WTC11 (cell line): Measurements from ENCODE around the gene SLC35F5. TPM values are rescaled to one million over a fixed set of nuclear protein-coding genes. Genes with fewer than 3 reads are reported as not detected.

ENCODE experiments used
- ATAC-seq: fragments of 200-7000 bp; cut with Tn5 transposase; 2 replicates; pipeline ENCODE4 v1.10.0; 2021; ENCODE audit warnings: mild to moderate bottlenecking, moderate library complexity
- Bru-seq: library from RNA; stranded (reverse); fragments of 400-500 nt; gene quantifications from one replicate; lab custom pipeline; 2021; lab: Mats Ljungman, UMichigan
- CTCF ChIA-PET: fragments of 300-600 bp; sonication (Branson Sonifier 250); formaldehyde crosslinking; loops from one replicate; lab custom pipeline; 2021; ENCODE audit warnings: antibody characterized with exemption; lab: Charles Lee
- POLR2A ChIA-PET: fragments of 350-600 bp; sonication (Branson Sonifier 250); formaldehyde crosslinking; loops from one replicate; lab custom pipeline; 2021; ENCODE audit warnings: antibody characterized with exemption; lab: Charles Lee
- DNase-seq: peaks from one replicate; pipeline ENCODE4 v3.0.0; 2021; ENCODE audit warnings: low spot score
- H3K27ac Mint-ChIP-seq: 2 replicates; pipeline ENCODE4 v1.8.0; 2021; ENCODE audit warnings: mixed read lengths
- H3K27me3 Mint-ChIP-seq: 2 replicates; pipeline ENCODE4 v1.8.0; 2021; ENCODE audit warnings: low read depth, mild to moderate bottlenecking, moderate library complexity, mixed read lengths
- H3K36me3 Mint-ChIP-seq: 2 replicates; pipeline ENCODE4 v1.8.0; 2021; ENCODE audit warnings: mixed read lengths
- H3K4me1 Mint-ChIP-seq: 2 replicates; pipeline ENCODE4 v1.8.0; 2022; ENCODE audit warnings: mixed read lengths
- H3K4me3 Mint-ChIP-seq: 2 replicates; pipeline ENCODE4 v1.8.0; 2021; ENCODE audit warnings: mild to moderate bottlenecking, moderate library complexity, mixed read lengths
- H3K9me3 Mint-ChIP-seq: 2 replicates; pipeline ENCODE4 v1.8.0; 2021; ENCODE audit warnings: mixed read lengths
- ATF1 ChIP-seq: sonication (generic); formaldehyde crosslinking; IDR thresholded peaks from 2 replicates; pipeline ENCODE4 v1.8.1; 2023; ENCODE audit warnings: mild to moderate bottlenecking, moderate library complexity, missing genetic modification reagents
- E2F5 ChIP-seq: sonication (generic); formaldehyde crosslinking; IDR thresholded peaks from 2 replicates; pipeline ENCODE4 v1.8.1; 2022; ENCODE audit warnings: mild to moderate bottlenecking, moderate library complexity, missing genetic modification reagents
- ELF4 ChIP-seq: sonication (generic); formaldehyde crosslinking; IDR thresholded peaks from 2 replicates; pipeline ENCODE4 v1.8.1; 2022; ENCODE audit warnings: low read depth, mild to moderate bottlenecking, moderate library complexity, missing genetic modification reagents
- ETV6 ChIP-seq: sonication (generic); formaldehyde crosslinking; IDR thresholded peaks from 2 replicates; pipeline ENCODE4 v1.8.1; 2022; ENCODE audit warnings: mild to moderate bottlenecking, missing genetic modification reagents
- FOXJ3 ChIP-seq: sonication (generic); formaldehyde crosslinking; IDR thresholded peaks from 2 replicates; pipeline ENCODE4 v1.9.0; 2021; ENCODE audit warnings: missing genetic modification reagents, mild to moderate bottlenecking, borderline replicate concordance
- GABPB1 ChIP-seq: sonication (generic); formaldehyde crosslinking; IDR thresholded peaks from 2 replicates; pipeline ENCODE4 v1.8.1; 2023; ENCODE audit warnings: mild to moderate bottlenecking, missing genetic modification reagents
- GRHL2 ChIP-seq: fragments of 250-450 bp; sonication (Bioruptor Pico); IDR thresholded peaks from 2 replicates; pipeline ENCODE4 v1.8.0; 2022; ENCODE audit warnings: mild to moderate bottlenecking, moderate library complexity; ENCODE audit not compliant: insufficient replicate concordance, severe bottlenecking
- JUN ChIP-seq: sonication (generic); formaldehyde crosslinking; IDR thresholded peaks from 2 replicates; pipeline ENCODE4 v1.8.0; 2023; ENCODE audit warnings: mild to moderate bottlenecking, missing genetic modification reagents
- NFE2L1 ChIP-seq: sonication (generic); formaldehyde crosslinking; IDR thresholded peaks from 2 replicates; pipeline ENCODE4 v1.8.1; 2023; ENCODE audit warnings: missing genetic modification reagents
- NR3C1 ChIP-seq: sonication (generic); formaldehyde crosslinking; conservative IDR thresholded peaks from 2 replicates; pipeline ENCODE4 v1.8.1; 2023; ENCODE audit warnings: low read depth, mild to moderate bottlenecking, missing genetic modification reagents
- RORB ChIP-seq: fragments of 250-450 bp; sonication (Bioruptor Pico); IDR thresholded peaks from 2 replicates; pipeline ENCODE4 v1.9.0; 2021; ENCODE audit warnings: mild to moderate bottlenecking
- SOX15 ChIP-seq: fragments of 250-450 bp; sonication (Bioruptor Pico); IDR thresholded peaks from 2 replicates; pipeline ENCODE4 v1.9.0; 2021; ENCODE audit warnings: mild to moderate bottlenecking
- TCF7 ChIP-seq: sonication (generic); formaldehyde crosslinking; IDR thresholded peaks from 2 replicates; pipeline ENCODE4 v1.8.0; 2022; ENCODE audit warnings: mild to moderate bottlenecking, low read depth, missing genetic modification reagents, moderate library complexity
- TP53 ChIP-seq: sonication (generic); formaldehyde crosslinking; IDR thresholded peaks from 2 replicates; pipeline ENCODE4 v1.8.1; 2023; ENCODE audit warnings: mild to moderate bottlenecking, missing genetic modification reagents
- USF1 ChIP-seq: sonication (generic); formaldehyde crosslinking; IDR thresholded peaks from 2 replicates; pipeline ENCODE4 v1.8.0; 2022; ENCODE audit warnings: mild to moderate bottlenecking, missing genetic modification reagents
- ZNF121 ChIP-seq: sonication (generic); formaldehyde crosslinking; IDR thresholded peaks from 2 replicates; pipeline ENCODE4 v1.8.0; 2023; ENCODE audit warnings: missing genetic modification reagents
- ZNF138 ChIP-seq: sonication (generic); formaldehyde crosslinking; conservative IDR thresholded peaks from 2 replicates; pipeline ENCODE4 v1.8.1; 2022; ENCODE audit warnings: mild to moderate bottlenecking, moderate library complexity, missing genetic modification reagents
- ZNF396 ChIP-seq: fragments of 250-450 bp; sonication (Bioruptor Pico); IDR thresholded peaks from 2 replicates; pipeline ENCODE4 v1.8.0; 2021; ENCODE audit warnings: mild to moderate bottlenecking, moderate library complexity, borderline replicate concordance
- ZNF423 ChIP-seq: fragments of 250-450 bp; sonication (Bioruptor Pico); IDR thresholded peaks from 2 replicates; pipeline ENCODE4 v2.1.2; 2022; ENCODE audit warnings: mild to moderate bottlenecking, moderate library complexity
- ZNF532 ChIP-seq: fragments of 250-450 bp; sonication (Bioruptor Pico); IDR thresholded peaks from 2 replicates; pipeline ENCODE4 v1.9.0; 2021; ENCODE audit warnings: mild to moderate bottlenecking, borderline replicate concordance
- ZNF671 ChIP-seq: fragments of 250-450 bp; sonication (Bioruptor Pico); IDR thresholded peaks from 2 replicates; pipeline ENCODE4 v1.8.0; 2021; ENCODE audit warnings: mild to moderate bottlenecking
- ZSCAN18 ChIP-seq: fragments of 250-450 bp; sonication (Bioruptor Pico); IDR thresholded peaks from 2 replicates; pipeline ENCODE4 v2.1.2; 2022; ENCODE audit warnings: mild to moderate bottlenecking, moderate library complexity
- long read RNA-seq, 3 experiments: library from RNA in 1 of 3; library from capped mRNA in 1 of 3; library from polyadenylated mRNA in 1 of 3; unstranded in 2 of 3; stranded (forward) in 1 of 3; transcript quantifications; one replicate each; pipeline ENCODE4 v2.0.0, GENCODE V29; 2021
- total RNA-seq: library from RNA; stranded (reverse); gene quantifications from 3 replicates; pipeline ENCODE4 v1.2.3, GENCODE V29; 2021
- TF ChIP-seq, protein P1 (sequence below): sonication (generic); formaldehyde crosslinking; IDR thresholded peaks from 2 replicates; pipeline ENCODE4 v1.8.0; 2022; ENCODE audit warnings: mild to moderate bottlenecking, missing genetic modification reagents
- TF ChIP-seq, protein P2 (sequence below): fragments of 250-450 bp; sonication (Bioruptor Pico); IDR thresholded peaks from 2 replicates; pipeline ENCODE4 v1.8.0; 2021; ENCODE audit warnings: mild to moderate bottlenecking

SLC35F5 gene
- 20.3 to 24.8 TPM (median 23.8 TPM) in 3 replicates for total RNA-seq
- Bru-seq, nascent RNA = percentile 82 among the genes with signal in this experiment
- long read RNA-seq, experiment 1, full-length matches to known transcripts = 28 of 55 reads
- long read RNA-seq, experiment 1, partial matches to known transcripts = 6 of 55 reads
- long read RNA-seq, experiment 1, other reads (novel, unspliced or antisense) = 21 of 55 reads
- long read RNA-seq, experiment 2, full-length matches to known transcripts = 6 of 28 reads
- long read RNA-seq, experiment 2, partial matches to known transcripts = 5 of 28 reads
- long read RNA-seq, experiment 2, other reads (novel, unspliced or antisense) = 17 of 28 reads
- long read RNA-seq, experiment 3, full-length matches to known transcripts = 4 of 5 reads
- long read RNA-seq, experiment 3, partial matches to known transcripts = 0 of 5 reads
- long read RNA-seq, experiment 3, other reads (novel, unspliced or antisense) = 1 of 5 reads

- peak; percentile 92 for DNase-seq
- Mint-ChIP-seq H3K36me3 (peaks cover 4% of the 10 kb centered on the region; the same call in 1 of the 2 replicates), H3K9me3 (no peaks in the 10 kb centered on the region), H3K27ac (peak within 1 kb of the TSS; percentile 99), H3K27me3 (peaks cover 4% of the 10 kb centered on the region; the same call in 1 of the 2 replicates), H3K4me3 (peak within 1 kb of the TSS; percentile 94), H3K4me1 (peaks cover 11% of the 10 kb centered on the region)
- ChIA-PET POLR2A (interaction anchor here (0.7 to 2.3 kb wide), 7 partner anchors 30 to 137 kb away, joined by 3 to 12 read pairs (median 3); partner anchors contain the start of gene ACTR3), CTCF (interaction anchor here (1.5 to 1.6 kb wide), 2 partner anchors 56 to 133 kb away, joined by 3 to 7 read pairs; partner anchors contain the start of gene ACTR3)
- peak; percentile 97 for ATAC-seq
- TF ChIP-seq FOXJ3 (CRISPR knock-in tag) (no peak), ZNF396 (CRISPR knock-in tag) (no peak), ETV6 (peak; percentile 68), NFE2L1 (CRISPR knock-in tag) (no peak), ZNF671 (CRISPR knock-in tag) (no peak), ZNF138 (no peak), ZSCAN18 (no peak), ATF1 (CRISPR knock-in tag) (peak; percentile 86; the same call in 1 of the 2 replicates), USF1 (CRISPR knock-in tag) (no peak; the same call in 1 of the 2 replicates), E2F5 (CRISPR knock-in tag) (peak; percentile 47; the same call in 1 of the 2 replicates), ZNF423 (CRISPR knock-in tag) (no peak), RORB (CRISPR knock-in tag) (no peak), NR3C1 (CRISPR knock-in tag) (0 out of 2 replicates have a peak, but pooled peaks have one; percentile 75), ELF4 (CRISPR knock-in tag) (no peak), GRHL2 (CRISPR knock-in tag) (no peak), ZNF532 (CRISPR knock-in tag) (no peak), GABPB1 (CRISPR knock-in tag) (peak; percentile 80), TP53 (CRISPR knock-in tag) (no peak), JUN (CRISPR knock-in tag) (no peak), SOX15 (CRISPR knock-in tag) (no peak), ZNF121 (CRISPR knock-in tag) (no peak), TCF7 (CRISPR knock-in tag) (no peak)
- TF ChIP-seq, protein P1, sequence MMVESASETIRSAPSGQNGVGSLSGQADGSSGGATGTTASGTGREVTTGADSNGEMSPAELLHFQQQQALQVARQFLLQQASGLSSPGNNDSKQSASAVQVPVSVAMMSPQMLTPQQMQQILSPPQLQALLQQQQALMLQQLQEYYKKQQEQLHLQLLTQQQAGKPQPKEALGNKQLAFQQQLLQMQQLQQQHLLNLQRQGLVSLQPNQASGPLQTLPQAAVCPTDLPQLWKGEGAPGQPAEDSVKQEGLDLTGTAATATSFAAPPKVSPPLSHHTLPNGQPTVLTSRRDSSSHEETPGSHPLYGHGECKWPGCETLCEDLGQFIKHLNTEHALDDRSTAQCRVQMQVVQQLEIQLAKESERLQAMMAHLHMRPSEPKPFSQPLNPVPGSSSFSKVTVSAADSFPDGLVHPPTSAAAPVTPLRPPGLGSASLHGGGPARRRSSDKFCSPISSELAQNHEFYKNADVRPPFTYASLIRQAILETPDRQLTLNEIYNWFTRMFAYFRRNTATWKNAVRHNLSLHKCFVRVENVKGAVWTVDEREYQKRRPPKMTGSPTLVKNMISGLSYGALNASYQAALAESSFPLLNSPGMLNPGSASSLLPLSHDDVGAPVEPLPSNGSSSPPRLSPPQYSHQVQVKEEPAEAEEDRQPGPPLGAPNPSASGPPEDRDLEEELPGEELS (CRISPR knock-in tag) = peak; percentile 25; the same call in 1 of the 2 replicates
- TF ChIP-seq, protein P2, sequence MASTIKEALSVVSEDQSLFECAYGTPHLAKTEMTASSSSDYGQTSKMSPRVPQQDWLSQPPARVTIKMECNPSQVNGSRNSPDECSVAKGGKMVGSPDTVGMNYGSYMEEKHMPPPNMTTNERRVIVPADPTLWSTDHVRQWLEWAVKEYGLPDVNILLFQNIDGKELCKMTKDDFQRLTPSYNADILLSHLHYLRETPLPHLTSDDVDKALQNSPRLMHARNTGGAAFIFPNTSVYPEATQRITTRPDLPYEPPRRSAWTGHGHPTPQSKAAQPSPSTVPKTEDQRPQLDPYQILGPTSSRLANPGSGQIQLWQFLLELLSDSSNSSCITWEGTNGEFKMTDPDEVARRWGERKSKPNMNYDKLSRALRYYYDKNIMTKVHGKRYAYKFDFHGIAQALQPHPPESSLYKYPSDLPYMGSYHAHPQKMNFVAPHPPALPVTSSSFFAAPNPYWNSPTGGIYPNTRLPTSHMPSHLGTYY (CRISPR knock-in tag) = no peak
Observed at GRCh38 chr2:113756355-113757137, at the start of gene SLC35F5. SLC35F5 (minus strand) TSS chr2:113756642; CDS start chr2:113756409, 233 bp downstream.
